Activated CD4-positive, alpha-beta T cell treated with anti-CD3 and anti-CD28 coated beads, Interleukin-2, amount 50 U/mL, for 4 hours (primary cell): ENCODE results near the gene KRTAP20-3.

Experiments used
- DNase-seq, 2 experiments: peaks; one replicate each; pipeline ENCODE4 v3.0.0-alpha.2; 2020

KRTAP20-3 gene

DNA sequence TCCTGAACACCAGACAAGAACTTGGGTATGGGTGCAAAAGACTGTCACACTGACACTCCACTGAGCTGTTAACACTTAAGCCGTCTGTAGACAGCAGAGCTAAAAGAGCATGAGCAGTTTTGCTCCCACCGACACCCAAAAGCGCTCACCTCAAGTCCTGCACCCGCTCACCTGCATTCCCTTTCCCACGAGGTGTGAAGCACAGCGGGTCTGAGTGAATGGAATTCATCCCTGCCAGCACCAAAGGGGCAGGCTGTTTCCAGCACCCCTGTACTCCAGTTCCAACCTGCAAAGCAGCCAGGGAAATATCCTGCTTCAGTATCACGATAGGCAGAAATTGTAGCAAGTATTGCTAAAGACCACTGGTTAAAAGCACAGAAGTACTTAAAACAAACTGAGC, 47.2 kb downstream of the KRTAP20-3 start:
- DNase-seq = no peak
